ENCODE results near the gene UBE2Q1. TPM values are rescaled to one million over a fixed set of nuclear protein-coding genes. Genes with fewer than 3 reads are reported as not detected.
"Not testable (repeated sequence)": the region's sequence is repeated elsewhere in the genome, so short reads cannot be mapped to it uniquely, and the experiment has no call there.

The UBE2Q1 gene
- total RNA-seq, 2 donors from 2014 or later: 44.8 to 45.4 TPM

GRCh38 chr1:154556422-154556821, 2.0 kb downstream of the UBE2Q1 start:
- intact Hi-C loops (cut with DNase I): loop anchor here in 1 of 2 donors (5.0 kb wide), 1 partner anchor 84 kb away; no protein-coding TSS in a partner anchor
- DNase-seq (ENCODE audit: low spot score): no peak

- no peak for DNase-seq (ENCODE audit: low spot score)
- intact Hi-C loops (cut with DNase I): no loop called here
These were observed 5.1 kb downstream of the UBE2Q1 start for GRCh38 chr1:154553056-154554030.

- intact Hi-C loops (cut with DNase I): no loop called here
- no peak for DNase-seq (ENCODE audit: low spot score)
These were observed 6.4 kb downstream of the UBE2Q1 start for GRCh38 chr1:154552036-154552435.

GRCh38 chr1:154551474-154551873, 7.0 kb downstream of the UBE2Q1 start:
- intact Hi-C loops (cut with DNase I): no loop called here
- DNase-seq (ENCODE audit: low spot score): no peak

GRCh38 chr1:154550657-154551056, 7.8 kb downstream of the UBE2Q1 start:
- no peak for DNase-seq (ENCODE audit: low spot score)
- intact Hi-C loops (cut with DNase I): no loop called here

GRCh38 chr1:154550070-154550469, 8.4 kb downstream of the UBE2Q1 start:
- DNase-seq (ENCODE audit: low spot score): no peak
- intact Hi-C loops (cut with DNase I): no loop called here

- DNase-seq (ENCODE audit: low spot score): no peak
- intact Hi-C loops (cut with DNase I): loop anchor here (5.0 to 10.0 kb wide), 2 partner anchors 62 to 64 kb away; no protein-coding TSS in a partner anchor
These were observed 9.2 kb downstream of the UBE2Q1 start for GRCh38 chr1:154549202-154549770.

- DNase-seq (ENCODE audit: low spot score): no peak
- intact Hi-C loops (cut with DNase I): loop anchor here (5.0 to 10.0 kb wide), 2 partner anchors 61 to 63 kb away; no protein-coding TSS in a partner anchor
These were observed 10.4 kb downstream of the UBE2Q1 start for GRCh38 chr1:154548028-154548427.

GRCh38 chr1:154547105-154547732, 11.2 kb downstream of the UBE2Q1 start:
- intact Hi-C loops (cut with DNase I): loop anchor here (5.0 to 10.0 kb wide), 2 partner anchors 60 to 62 kb away; no protein-coding TSS in a partner anchor

GRCh38 chr1:154546264-154547063, 12.0 kb downstream of the UBE2Q1 start:
- intact Hi-C loops (cut with DNase I): loop anchor here (5.0 to 10.0 kb wide), 2 partner anchors 59 to 62 kb away; no protein-coding TSS in a partner anchor
- DNase-seq (ENCODE audit: low spot score): no peak

More at GRCh38 chr1:154547105-154547732, 11.2 kb downstream of the UBE2Q1 start:
- DNase-seq (ENCODE audit: low spot score): no peak

GRCh38 chr1:154541231-154541630, 17.2 kb downstream of the UBE2Q1 start:
- intact Hi-C loops (cut with DNase I): loop anchor here in 1 of 2 donors (10.0 kb wide), 1 partner anchor 56 kb away; no protein-coding TSS in a partner anchor
- no peak for DNase-seq (ENCODE audit: low spot score)

- DNase-seq (ENCODE audit: low spot score): no peak
- intact Hi-C loops (cut with DNase I): loop anchor here in 1 of 2 donors (10.0 kb wide), 1 partner anchor 55 kb away; no protein-coding TSS in a partner anchor
These were observed 18.7 kb downstream of the UBE2Q1 start for GRCh38 chr1:154539486-154540483.

- intact Hi-C loops (cut with DNase I): no loop called here
- DNase-seq (ENCODE audit: low spot score): no peak
These were observed 21.9 kb downstream of the UBE2Q1 start for GRCh38 chr1:154536570-154536969.

GRCh38 chr1:154533952-154534844, 24.3 kb downstream of the UBE2Q1 start:
- intact Hi-C loops (cut with DNase I): no loop called here
- DNase-seq (ENCODE audit: low spot score): no peak

- intact Hi-C loops (cut with DNase I); DNase-seq (ENCODE audit: low spot score): not testable (repeated sequence)
These were observed 26.5 kb downstream of the UBE2Q1 start for GRCh38 chr1:154531950-154532349.

- intact Hi-C loops (cut with DNase I): no loop called here
- DNase-seq (ENCODE audit: low spot score): no peak
These were observed 29.2 kb downstream of the UBE2Q1 start for GRCh38 chr1:154529308-154529707.

- intact Hi-C loops (cut with DNase I): no loop called here
- DNase-seq (ENCODE audit: low spot score): no peak
These were observed 31.3 kb downstream of the UBE2Q1 start for GRCh38 chr1:154527192-154527591.
